ENCODE measurements around the gene CTNNA2.

Gene CTNNA2

DNA sequence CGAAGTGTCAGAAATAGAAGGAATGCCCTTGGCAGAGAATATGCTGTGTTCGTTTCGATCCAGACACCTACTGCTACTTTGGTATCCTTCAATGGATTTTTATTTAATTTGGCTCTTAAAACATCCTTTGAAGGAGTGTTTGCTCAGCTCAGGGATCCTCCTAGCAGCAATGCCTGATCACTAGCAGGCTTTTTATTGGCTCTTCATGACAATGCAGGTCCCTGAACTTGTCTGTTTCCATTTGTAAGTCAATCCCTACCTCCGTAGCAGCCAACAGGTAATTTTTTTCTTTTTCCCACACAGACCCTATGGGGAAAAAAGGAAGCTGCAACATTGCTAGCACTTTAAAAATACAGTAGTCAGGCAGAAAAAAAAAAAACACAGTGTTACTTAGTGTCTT, 1157.9 kb downstream of the CTNNA2 start:
- no peak for DNase-seq

DNA sequence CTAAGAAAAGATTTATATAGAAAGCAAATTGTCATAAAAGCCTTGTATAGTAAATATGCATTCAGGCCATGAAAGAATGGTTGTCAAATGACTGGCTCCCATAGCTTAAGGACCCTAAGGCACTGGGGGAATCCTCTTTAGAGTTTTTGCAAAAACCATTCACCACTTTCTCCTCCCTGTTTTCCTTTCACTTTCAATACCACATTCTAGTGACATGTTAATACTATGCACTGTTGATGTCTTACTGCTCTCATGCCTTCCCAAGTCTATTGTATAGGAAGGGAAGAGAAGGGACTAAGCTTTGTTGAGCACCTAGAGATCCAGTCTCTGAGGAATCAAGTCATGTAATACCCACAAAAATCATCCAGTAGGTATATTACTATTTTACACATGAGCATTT, 1174.7 kb downstream of the CTNNA2 start:
- DNase-seq: no peak

DNA sequence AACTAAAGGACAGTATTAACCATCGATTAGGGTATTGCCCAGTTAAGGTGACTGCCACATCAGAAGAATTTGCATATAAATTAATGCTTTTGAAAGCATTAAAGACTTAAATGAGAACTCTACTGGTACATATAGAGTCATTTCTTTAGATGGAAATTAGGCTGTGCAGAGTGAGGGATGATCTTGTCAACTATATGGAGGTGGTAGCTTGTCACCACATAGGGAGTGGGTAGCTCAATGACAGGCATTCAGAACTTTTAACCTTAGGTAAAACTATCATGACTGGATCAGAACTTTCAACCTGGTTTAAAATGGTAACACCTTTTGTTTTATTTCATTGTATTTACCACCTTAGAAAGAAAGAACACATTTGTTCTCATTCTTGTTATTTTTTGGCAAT, 1176.3 kb downstream of the CTNNA2 start:
- no peak for DNase-seq

Data from NCI-H510A (cell line).